GM12875 (cell line): ENCODE data around the gene TBC1D22A.

Experiments
- H3K4me3 ChIP-seq: one replicate; pipeline ENCODE4 v1.5.1; 2011; ENCODE audit warnings: low read depth, low read length, control low read depth
- CTCF ChIP-seq: IDR thresholded peaks from 2 replicates; pipeline ENCODE4 v1.5.1; 2011; ENCODE audit warnings: low read depth, mild to moderate bottlenecking, control low read depth, inconsistent platforms, low read length, moderate library complexity, borderline replicate concordance; ENCODE audit not compliant: insufficient read depth

Gene TBC1D22A

GRCh38 chr22:46749682-46750529 is 12.5 kb upstream of the TBC1D22A start:
- no peak overlapping the region for H3K4me3 ChIP-seq
- TF ChIP-seq CTCF: no peak

- TF ChIP-seq CTCF: no peak
- H3K4me3 ChIP-seq: no peak overlapping the region
These were observed 12.0 kb upstream of the TBC1D22A start for GRCh38 chr22:46750530-46750800.

- no peak overlapping the region for H3K4me3 ChIP-seq
- no peak for TF ChIP-seq CTCF
These were observed 11.5 kb upstream of the TBC1D22A start for GRCh38 chr22:46750863-46751443.

DNA sequence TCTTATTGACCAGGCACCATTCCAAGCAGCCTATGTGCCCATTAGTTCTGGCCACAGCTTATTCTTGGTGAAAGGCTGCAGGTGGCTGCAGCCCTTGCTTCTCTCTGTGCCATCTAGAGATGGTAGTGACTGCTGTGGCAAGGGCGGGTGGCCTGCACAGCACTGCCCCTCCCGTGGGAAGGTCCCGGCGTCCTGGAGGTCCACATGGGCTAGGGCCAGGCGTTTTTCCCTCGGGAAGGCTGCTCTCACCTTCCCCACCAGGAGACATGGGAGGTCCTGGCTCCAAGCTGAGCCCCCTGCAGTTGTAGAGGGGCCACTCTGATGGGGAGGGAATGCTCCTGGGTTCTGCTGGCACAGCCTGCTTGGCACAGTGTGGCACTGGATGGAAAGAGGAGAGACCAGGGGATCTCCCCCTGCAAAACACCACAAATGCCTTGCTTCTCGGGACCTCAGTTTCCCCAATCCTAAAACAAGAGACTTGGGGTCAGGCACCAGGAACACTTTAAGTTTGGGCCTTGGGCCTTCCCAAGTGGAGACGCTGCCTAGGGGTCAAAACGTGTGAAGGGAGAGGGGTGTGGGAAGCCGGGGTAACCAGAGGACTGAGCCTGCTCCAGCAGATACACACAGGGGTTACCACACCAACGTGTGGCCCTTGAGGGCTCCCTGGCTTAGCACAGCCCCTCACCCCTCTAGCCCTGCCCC is 10.0 kb upstream of the TBC1D22A start:
- H3K4me3 ChIP-seq: no peak overlapping the region
- no peak for TF ChIP-seq CTCF

DNA sequence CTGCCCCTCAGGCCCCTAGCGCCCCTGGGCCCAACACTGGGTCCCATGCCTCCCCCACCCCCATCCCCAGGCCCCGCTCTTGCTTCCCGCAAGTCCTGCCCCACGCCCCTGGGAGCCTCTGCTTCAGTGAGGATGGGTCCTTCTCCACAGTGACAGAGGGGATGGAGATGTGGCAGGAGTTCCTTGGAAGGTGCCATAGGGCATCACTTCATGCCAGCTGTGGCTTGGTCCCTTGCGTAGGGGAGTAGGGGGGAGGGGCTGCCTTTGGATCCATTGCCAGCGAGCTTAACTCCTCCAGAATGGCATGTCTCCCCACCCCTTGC is 9.5 kb upstream of the TBC1D22A start:
- no peak overlapping the region for H3K4me3 ChIP-seq
- TF ChIP-seq CTCF: no peak

DNA sequence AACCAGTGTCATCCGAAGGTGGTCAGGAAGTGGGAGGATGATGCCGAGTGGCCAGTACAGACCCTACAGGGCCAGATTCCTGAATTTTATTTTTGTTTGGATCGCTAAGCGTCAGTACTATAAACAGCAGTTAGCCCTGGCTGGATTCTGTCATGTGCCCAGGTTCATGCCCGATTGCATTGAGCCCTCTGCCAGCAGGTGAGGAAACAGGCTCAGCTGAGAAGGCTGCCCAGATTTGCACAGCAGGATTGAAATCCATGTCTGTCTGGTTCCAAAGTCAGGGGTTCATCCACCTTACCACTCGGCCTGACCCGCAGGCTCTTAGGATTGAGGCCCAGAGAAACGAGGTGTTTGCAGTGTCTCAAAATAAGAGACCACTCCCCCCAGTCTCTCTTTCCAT is 9.1 kb upstream of the TBC1D22A start:
- H3K4me3 ChIP-seq: no peak overlapping the region
- no peak for TF ChIP-seq CTCF

DNA sequence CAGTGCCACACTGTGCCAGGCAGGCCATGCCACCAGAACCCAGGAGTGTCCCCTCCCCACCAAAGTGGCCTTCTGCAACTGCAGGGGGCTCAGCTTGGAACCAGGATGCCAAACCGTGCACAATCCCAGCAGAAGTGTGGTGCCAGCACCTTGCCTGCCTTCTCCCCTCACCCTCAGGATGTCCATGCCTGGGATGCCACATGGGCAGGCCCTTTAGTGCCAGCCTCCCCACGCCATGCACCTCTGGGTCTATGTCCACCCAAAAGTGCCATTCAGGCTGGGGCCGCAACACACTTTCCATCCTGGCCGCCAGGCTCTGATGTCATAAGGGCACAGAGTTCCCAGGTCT is 8.7 kb upstream of the TBC1D22A start:
- H3K4me3 ChIP-seq: no peak overlapping the region
- TF ChIP-seq CTCF: no peak
